HG02970 (cell line): Measurements from ENCODE around the gene ZGPAT.

Experiments used
- ATAC-seq: cut with Tn5 transposase; IDR thresholded peaks from one replicate; pipeline ENCODE4 v1.9.1; 2021; ENCODE audit warnings: mild to moderate bottlenecking, moderate library complexity, moderate number of reproducible peaks; ENCODE audit not compliant: unreplicated experiment, low FRiP score

Gene ZGPAT

GRCh38 chr20:63678071-63678470 is 29.8 kb upstream of the ZGPAT start:
- no peak for ATAC-seq

GRCh38 chr20:63678667-63679465 is 29.0 kb upstream of the ZGPAT start:
- no peak for ATAC-seq

GRCh38 chr20:63679799-63680305 is 28.0 kb upstream of the ZGPAT start:
- no peak for ATAC-seq

- no peak for ATAC-seq
These were observed 27.4 kb upstream of the ZGPAT start for GRCh38 chr20:63680427-63680826.

GRCh38 chr20:63680857-63681608 is 26.8 kb upstream of the ZGPAT start:
- ATAC-seq = no peak

- ATAC-seq = no peak
These were observed 26.2 kb upstream of the ZGPAT start for GRCh38 chr20:63681609-63682142.

GRCh38 chr20:63682384-63683139 is 25.3 kb upstream of the ZGPAT start:
- ATAC-seq = no peak

- ATAC-seq = no peak
These were observed 22.4 kb upstream of the ZGPAT start for GRCh38 chr20:63685269-63686026.

GRCh38 chr20:63686094-63686491 is 21.7 kb upstream of the ZGPAT start:
- no peak for ATAC-seq

- no peak for ATAC-seq
These were observed 21.1 kb upstream of the ZGPAT start for GRCh38 chr20:63686492-63687321.

GRCh38 chr20:63687419-63688178 is 20.2 kb upstream of the ZGPAT start:
- no peak for ATAC-seq

GRCh38 chr20:63688228-63689045 is 19.4 kb upstream of the ZGPAT start:
- no peak for ATAC-seq

- ATAC-seq = no peak
These were observed 18.5 kb upstream of the ZGPAT start for GRCh38 chr20:63689046-63690002.

GRCh38 chr20:63690003-63690897 is 17.6 kb upstream of the ZGPAT start:
- ATAC-seq = no peak

GRCh38 chr20:63690898-63691710 is 16.7 kb upstream of the ZGPAT start:
- no peak for ATAC-seq
